ENCODE results near the gene SMYD5.
A peak's percentile ranks its signal among the peaks of the same experiment; 100 is the strongest.
"Not testable (repeated sequence)": the region's sequence is repeated elsewhere in the genome, so short reads cannot be mapped to it uniquely, and the experiment has no call there.

The SMYD5 gene

GRCh38 chr2:73214120-73215035 lies at the start of gene SMYD5:
Gene SMYD5 (plus strand): TSS chr2:73214245. CDS start chr2:73214267, 22 bp downstream.
- DNase-seq (ENCODE audit: low read depth in 3 of 3) = peak; percentile 84 to 93 (median 89)

GRCh38 chr2:73165978-73166377 lies 48.1 kb upstream of the SMYD5 start:
- DNase-seq (ENCODE audit: low read depth in 3 of 3) = not testable (repeated sequence)

- DNase-seq (ENCODE audit: low read depth in 3 of 3) = not testable (repeated sequence)
These were observed 47.2 kb upstream of the SMYD5 start for GRCh38 chr2:73166813-73167212.

GRCh38 chr2:73168348-73168747 lies 45.7 kb upstream of the SMYD5 start:
- DNase-seq (ENCODE audit: low read depth in 3 of 3) = not testable (repeated sequence)

- DNase-seq (ENCODE audit: low read depth in 3 of 3) = not testable (repeated sequence)
These were observed 43.7 kb upstream of the SMYD5 start for GRCh38 chr2:73170341-73170740.

- peak; percentile 43 to 64 (median 61) for DNase-seq (ENCODE audit: low read depth in 3 of 3)
These were observed 41.1 kb upstream of the SMYD5 start for GRCh38 chr2:73172963-73173362.

- DNase-seq (ENCODE audit: low read depth in 3 of 3) = no peak
These were observed 40.3 kb upstream of the SMYD5 start for GRCh38 chr2:73173781-73174180.

GRCh38 chr2:73174244-73174643 lies 39.8 kb upstream of the SMYD5 start:
- DNase-seq (ENCODE audit: low read depth in 3 of 3) = no peak

- DNase-seq (ENCODE audit: low read depth in 3 of 3) = no peak
These were observed 38.9 kb upstream of the SMYD5 start for GRCh38 chr2:73174941-73175662.

- peak; percentile 47 to 69 (median 58) for DNase-seq (ENCODE audit: low read depth in 3 of 3)
These were observed 38.3 kb upstream of the SMYD5 start for GRCh38 chr2:73175663-73176204.

- no peak for DNase-seq (ENCODE audit: low read depth in 3 of 3)
These were observed 37.7 kb upstream of the SMYD5 start for GRCh38 chr2:73176205-73176880.

GRCh38 chr2:73176881-73177644 lies 37.0 kb upstream of the SMYD5 start:
- peak; percentile 74 to 90 (median 80) for DNase-seq (ENCODE audit: low read depth in 3 of 3)

GRCh38 chr2:73177645-73178255 lies 36.3 kb upstream of the SMYD5 start:
- no peak for DNase-seq (ENCODE audit: low read depth in 3 of 3)

- DNase-seq (ENCODE audit: low read depth in 3 of 3) = no peak
These were observed 28.1 kb upstream of the SMYD5 start for GRCh38 chr2:73185965-73186364.

GRCh38 chr2:73187549-73187948 lies 26.5 kb upstream of the SMYD5 start:
- DNase-seq (ENCODE audit: low read depth in 3 of 3) = no peak

- no peak for DNase-seq (ENCODE audit: low read depth in 3 of 3)
These were observed 16.5 kb upstream of the SMYD5 start for GRCh38 chr2:73197579-73197978.

- DNase-seq (ENCODE audit: low read depth in 3 of 3) = not testable (repeated sequence)
These were observed 13.8 kb upstream of the SMYD5 start for GRCh38 chr2:73200281-73200680.

- no peak for DNase-seq (ENCODE audit: low read depth in 3 of 3)
These were observed 11.6 kb upstream of the SMYD5 start, which contains the start of gene NOTO for GRCh38 chr2:73202156-73203054. Gene NOTO (plus strand): TSS chr2:73202574. CDS start chr2:73202667, 93 bp downstream.

- no peak for DNase-seq (ENCODE audit: low read depth in 3 of 3)
These were observed 10.9 kb upstream of the SMYD5 start for GRCh38 chr2:73203055-73203681.

Measured in stimulated activated CD4-positive, alpha-beta T cell treated with anti-CD3 and anti-CD28 coated beads, TNF-alpha, amount 100 ng/mL, for 48 hours (primary cell).